H1 (cell line): ENCODE measurements around the gene PDZD2. TPM values are rescaled to one million over a fixed set of nuclear protein-coding genes. Genes with fewer than 3 reads are reported as not detected.
A peak's percentile ranks its signal among the peaks of the same experiment; 100 is the strongest.

Source experiments
- CTCF ChIA-PET: fragments of 300-600 bp; sonication (Branson Sonifier 250); formaldehyde crosslinking; loops from one replicate; lab custom pipeline; 2021; ENCODE audit not compliant: partially characterized antibody; lab: Charles Lee
- POLR2A ChIA-PET: fragments of 300-600 bp; sonication (Branson Sonifier 250); formaldehyde crosslinking; loops from one replicate; lab custom pipeline; 2021; ENCODE audit warnings: inconsistent platforms; ENCODE audit not compliant: partially characterized antibody; lab: Charles Lee
- DNase-seq, 2 experiments: peaks; one replicate each; pipeline versions ENCODE4 v3.0.0 to v3.0.0-alpha.2; 2010 to 2022; ENCODE audit warnings: low spot score in 2 of 2, low read depth in 1 of 2, mixed read lengths in 1 of 2
- FAIRE-seq: peaks from 2 replicates; lab custom pipeline; 2011; peaks lifted over from hg19 to GRCh38; lab: Jason Lieb, UNC
- H2AFZ ChIP-seq: 2 replicates; pipeline ENCODE4 v1.8.1; 2012; ENCODE audit warnings: low read length, inconsistent platforms
- H2AK5ac ChIP-seq: 2 replicates; pipeline ENCODE4 v1.6.1; 2013; ENCODE audit warnings: low read depth, low read length
- H2BK120ac ChIP-seq: replicated peaks from 2 replicates; pipeline ENCODE3; 2013; ENCODE audit warnings: low read depth, low read length, inconsistent platforms
- H2BK12ac ChIP-seq: 2 replicates; pipeline ENCODE4 v1.6.1; 2013; ENCODE audit warnings: low read depth, low read length
- H2BK15ac ChIP-seq: 2 replicates; pipeline ENCODE4 v1.6.1; 2013; ENCODE audit warnings: low read length
- H2BK20ac ChIP-seq: 2 replicates; pipeline ENCODE4 v1.6.1; 2013; ENCODE audit warnings: low read length
- H2BK5ac ChIP-seq: 2 replicates; pipeline ENCODE4 v1.6.1; 2013; ENCODE audit warnings: low read depth, low read length
- H3K14ac ChIP-seq: 2 replicates; pipeline ENCODE4 v1.6.1; 2013; ENCODE audit warnings: inconsistent platforms; ENCODE audit not compliant: insufficient read length
- H3K18ac ChIP-seq: 2 replicates; pipeline ENCODE4 v1.6.1; 2013; ENCODE audit warnings: low read length; ENCODE audit errors: extremely low read depth
- H3K23ac ChIP-seq: 2 replicates; pipeline ENCODE4 v1.6.1; 2013; ENCODE audit warnings: inconsistent platforms; ENCODE audit not compliant: insufficient read length
- H3K23me2 ChIP-seq: 2 replicates; pipeline ENCODE4 v1.6.1; 2013; ENCODE audit warnings: low read depth, low read length
- H3K27ac ChIP-seq: 2 replicates; pipeline ENCODE4 v1.6.1; 2011; ENCODE audit warnings: low read depth, low read length, inconsistent platforms
- H3K27me3 ChIP-seq, 4 experiments: replicated peaks in 1 of 4; 1 replicate in 1 of 4; 2 replicates in 3 of 4; pipeline versions ENCODE4 v1.6.1 to v1.8.1; 2011 to 2013; ENCODE audit warnings: low read length in 3 of 4, mild to moderate bottlenecking in 3 of 4, inconsistent platforms in 2 of 4, mixed read lengths in 2 of 4, moderate library complexity in 1 of 4; ENCODE audit not compliant: control insufficient read depth in 3 of 4, insufficient read depth in 3 of 4; ENCODE audit errors: extremely low read depth in 1 of 4
- H3K36me3 ChIP-seq, 4 experiments: 2 replicates each; pipeline versions ENCODE4 v1.6.1 to v1.8.1; 2011 to 2013; ENCODE audit warnings: mild to moderate bottlenecking in 4 of 4, low read length in 3 of 4, moderate library complexity in 2 of 4, control low read depth in 1 of 4, inconsistent platforms in 1 of 4; ENCODE audit not compliant: insufficient read depth in 4 of 4, control insufficient read depth in 2 of 4
- H3K4ac ChIP-seq: replicated peaks from 2 replicates; pipeline ENCODE3; 2013; ENCODE audit warnings: low read length, low read depth, mixed read lengths, inconsistent platforms; ENCODE audit not compliant: insufficient read length
- H3K4me1 ChIP-seq, 4 experiments: replicated peaks in 1 of 4; 1 replicate in 1 of 4; 2 replicates in 3 of 4; pipeline versions ENCODE4 v1.6.1 to v1.8.1; 2011 to 2013; ENCODE audit warnings: low read length in 3 of 4, inconsistent platforms in 2 of 4, mixed read lengths in 1 of 4; ENCODE audit not compliant: insufficient read depth in 4 of 4, control insufficient read depth in 3 of 4
- H3K4me2 ChIP-seq, 2 experiments: 2 replicates each; pipeline versions ENCODE4 v1.6.1 to v1.8.1; 2011 to 2013; ENCODE audit warnings: low read depth in 2 of 2, low read length in 2 of 2, control low read depth in 1 of 2, inconsistent platforms in 1 of 2, mild to moderate bottlenecking in 1 of 2; ENCODE audit not compliant: insufficient read depth in 1 of 2
- H3K4me3 ChIP-seq, 4 experiments: fragments of 200-600, 300-600 bp in 1 of 4; sonication (generic), shearing (Covaris generic), sonication (Bioruptor Twin) in 1 of 4; 2 replicates each; pipeline versions ENCODE4 v1.5.1 to v1.8.1; 2011 to 2016; ENCODE audit warnings: low read length in 4 of 4, low read depth in 3 of 4, control low read depth in 2 of 4, inconsistent platforms in 2 of 4, mild to moderate bottlenecking in 2 of 4, mixed read lengths in 1 of 4, moderate library complexity in 1 of 4; ENCODE audit not compliant: insufficient read depth in 2 of 4; ENCODE audit errors: extremely low read depth in 1 of 4
- H3K56ac ChIP-seq: replicated peaks from 2 replicates; pipeline ENCODE3; 2013; ENCODE audit warnings: low read depth, mild to moderate bottlenecking, mixed read lengths, low read length, inconsistent platforms; ENCODE audit not compliant: insufficient read length
- H3K79me1 ChIP-seq: 2 replicates; pipeline ENCODE4 v1.6.1; 2013; ENCODE audit warnings: low read depth, low read length, control low read depth
- H3K79me2 ChIP-seq, 2 experiments: 2 replicates each; pipeline versions ENCODE4 v1.6.1 to v1.8.1; 2012 to 2013; ENCODE audit warnings: low read length in 2 of 2, mild to moderate bottlenecking in 2 of 2, inconsistent platforms in 1 of 2; ENCODE audit not compliant: insufficient read depth in 2 of 2, control insufficient read depth in 1 of 2
- H3K9ac ChIP-seq, 4 experiments: replicated peaks in 1 of 4; 1 replicate in 1 of 4; 2 replicates in 3 of 4; pipeline versions ENCODE4 v1.6.1 to v1.8.1; 2011 to 2013; ENCODE audit warnings: low read depth in 3 of 4, low read length in 3 of 4, control low read depth in 2 of 4, mild to moderate bottlenecking in 2 of 4, moderate library complexity in 2 of 4, inconsistent platforms in 1 of 4; ENCODE audit errors: extremely low read depth in 1 of 4
- H3K9me3 ChIP-seq, 2 experiments: 2 replicates each; pipeline versions ENCODE4 v1.6.1 to v1.8.1; 2012 to 2013; ENCODE audit warnings: mild to moderate bottlenecking in 2 of 2, moderate library complexity in 2 of 2, control low read depth in 1 of 2, inconsistent platforms in 1 of 2, low read depth in 1 of 2, low read length in 1 of 2, mixed read lengths in 1 of 2; ENCODE audit not compliant: insufficient read depth in 2 of 2
- H4K20me1 ChIP-seq, 2 experiments: replicated peaks in 1 of 2; 2 replicates each; pipeline versions ENCODE3 to v1.8.1; 2011 to 2013; ENCODE audit warnings: inconsistent platforms in 2 of 2, low read length in 2 of 2, mild to moderate bottlenecking in 1 of 2; ENCODE audit not compliant: insufficient read depth in 2 of 2, control insufficient read depth in 1 of 2
- H4K5ac ChIP-seq: 2 replicates; pipeline ENCODE4 v1.6.1; 2013; ENCODE audit warnings: low read length, low read depth, mixed read lengths, inconsistent platforms; ENCODE audit not compliant: insufficient read length
- H4K8ac ChIP-seq: 2 replicates; pipeline ENCODE4 v1.8.0; 2013; ENCODE audit warnings: mild to moderate bottlenecking, moderate library complexity, low read length, inconsistent platforms; ENCODE audit not compliant: insufficient read depth; ENCODE audit errors: extremely low read depth
- H4K91ac ChIP-seq: replicated peaks from 2 replicates; pipeline ENCODE3; 2013; ENCODE audit warnings: low read length, mixed read lengths, inconsistent platforms; ENCODE audit not compliant: insufficient read length
- CEBPB ChIP-seq: IDR thresholded peaks from 2 replicates; pipeline ENCODE4 v1.6.1; 2012; ENCODE audit warnings: low read depth, low read length
- CHD2 ChIP-seq: IDR thresholded peaks from 2 replicates; pipeline ENCODE4 v1.6.1; 2012; ENCODE audit warnings: low read length, improper control_type of control experiment
- FOSL1 ChIP-seq: IDR thresholded peaks from 2 replicates; pipeline ENCODE4 v1.6.1; 2011; ENCODE audit warnings: mild to moderate bottlenecking, low read depth, low read length, moderate library complexity; ENCODE audit not compliant: insufficient read depth
- PHF8 ChIP-seq: fragments of 200-600 bp; sonication (generic); conservative IDR thresholded peaks from 2 replicates; pipeline ENCODE4 v1.7.1; 2012; ENCODE audit warnings: low read depth, mild to moderate bottlenecking, inconsistent platforms, low read length, moderate library complexity
- TAF1 ChIP-seq: IDR thresholded peaks from 2 replicates; pipeline ENCODE4 v1.6.1; 2011; ENCODE audit warnings: mild to moderate bottlenecking, low read depth, low read length
- TEAD4 ChIP-seq: IDR thresholded peaks from 2 replicates; pipeline ENCODE4 v1.6.1; 2012; ENCODE audit warnings: low read depth, low read length, inconsistent platforms, mixed read lengths
- WGBS, 2 experiments: shearing (Covaris generic) in 1 of 2; methylation state at CpG; one replicate each; pipeline versions ENCODE4 v1.1.6 to v1.1.7; 2013 to 2015; ENCODE audit warnings: low lambda C conversion rate in 2 of 2, mixed read lengths in 2 of 2, inconsistent platforms in 1 of 2, low coverage in 1 of 2, missing lambda C conversion rate in 1 of 2; ENCODE audit not compliant: insufficient replicate concordance in 2 of 2, insufficient coverage in 1 of 2, insufficient read length in 1 of 2; ENCODE audit errors: extremely low coverage in 1 of 2, missing lambda C conversion rate in 1 of 2; 5-methylcytosine and 5-hydroxymethylcytosine counted together
- polyA plus RNA-seq, 7 experiments: library from polyadenylated mRNA; depleted of rRNA in 3 of 7; stranded (reverse) in 5 of 7; unstranded in 2 of 7; fragments of >200 nt in 5 of 7; fragments of 200-250 nt in 2 of 7; gene quantifications; 1 replicate in 5 of 7; 2 replicates in 1 of 7; 4 replicates in 1 of 7; pipeline versions ENCODE4 v1.2.1 to v1.2.3, GENCODE V29; 2011 to 2013; ENCODE audit warnings: missing spikeins in 2 of 7, mixed read lengths in 2 of 7
- total RNA-seq: library from RNA; stranded (reverse); fragmentation: NEBNext Ultra II Directional; extraction: Animal tissue kit (Norgen Biotek cat#: 25700); gene quantifications from 2 replicates; pipeline ENCODE4 v1.2.1, GENCODE V29; 2021

Gene PDZD2
- total and polyA plus RNA-seq, 2 of the 8 experiments (the other 6 are each of a cell fraction or from before 2014, with no cell fraction given): 1.2 to 6.8 TPM

DNA sequence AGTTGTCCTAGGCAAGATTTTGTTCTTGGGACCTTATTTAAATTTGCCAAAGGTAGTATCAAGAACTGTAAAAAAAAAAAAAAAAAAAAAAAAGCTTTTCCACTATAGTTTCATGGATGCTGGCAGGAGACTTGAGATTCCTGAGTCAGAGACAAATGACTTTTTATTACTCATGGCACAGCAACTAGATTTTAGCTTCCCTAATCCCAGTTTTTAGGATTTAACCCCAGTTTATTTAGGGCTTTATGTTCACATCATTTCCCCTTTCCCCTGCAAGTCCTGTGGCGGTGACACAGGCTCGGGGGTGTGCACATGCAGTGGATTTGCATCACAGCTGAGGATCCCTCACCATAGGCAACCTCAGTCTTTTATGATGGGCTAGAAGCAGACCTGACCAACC is 390.3 kb downstream of the PDZD2 start:
- Histone ChIP-seq H3K14ac (no peak overlapping the region), H3K27ac (no peak overlapping the region), H3K18ac (no peak overlapping the region), H3K4me2 (no peak overlapping the region), H2BK12ac (no peak overlapping the region), H2BK15ac (0 out of 2 replicates have a peak overlapping the region, but pooled peaks have one; percentile 12), H4K5ac (no peak overlapping the region), H3K4me3 (no peak overlapping the region), H3K4me1 (peaks cover 0 to 11% (median 5%) of the 10 kb centered on the region in 4 experiments; a peak in 6 of 7 replicates), H2AK5ac (no peak overlapping the region), H3K36me3 (no peaks in the 10 kb centered on the region), H2AFZ (no peak overlapping the region), H2BK20ac (peak overlapping the region; percentile 66; the same call in 1 of the 2 replicates), H3K4ac (no peak overlapping the region), H3K23ac (no peak overlapping the region), H3K79me1 (no peaks in the 10 kb centered on the region), H4K91ac (no peak overlapping the region), H3K27me3 (no peaks in the 10 kb centered on the region), H3K9ac (no peak overlapping the region), H4K8ac (no peak overlapping the region), H3K23me2 (no peaks in the 10 kb centered on the region), H3K79me2 (no peaks in the 10 kb centered on the region), H2BK5ac (no peak overlapping the region), H4K20me1 (no peaks in the 10 kb centered on the region), H3K56ac (no peak overlapping the region), H2BK120ac (no peak overlapping the region), H3K9me3 (no peaks in the 10 kb centered on the region)
- no peak for TF ChIP-seq TEAD4
- no peak for TF ChIP-seq CEBPB
- TF ChIP-seq CHD2: no peak
- TF ChIP-seq FOSL1: no peak
- no peak for TF ChIP-seq TAF1
- no peak for TF ChIP-seq PHF8
- no peak for FAIRE-seq
- DNase-seq: no peak
- ChIA-PET POLR2A (interaction anchor here (1.7 kb wide), 1 partner anchor 12 kb away, joined by 4 read pairs; no protein-coding TSS in a partner anchor), CTCF (interaction anchor here (0.6 to 2.9 kb wide), 3 partner anchors 11 to 47 kb away, joined by 3 to 10 read pairs (median 5); no protein-coding TSS in a partner anchor)
- WGBS, 2 experiments: 97% methylated on average over 2 of the region's 2 CpGs; no CpG with 5 or more reads in 1 of the 2 experiments
